GM12864 (cell line): ENCODE data around the gene ASPHD2.

Source experiments
- DNase-seq: peaks from one replicate; pipeline ENCODE4 v3.0.0-alpha.2; 2011; ENCODE audit warnings: low read depth
- H3K4me3 ChIP-seq: 2 replicates; pipeline ENCODE4 v1.5.1; 2011; ENCODE audit warnings: mild to moderate bottlenecking, low read depth, low read length, control low read depth
- TF ChIP-seq, protein P1 (sequence below): IDR thresholded peaks from 2 replicates; pipeline ENCODE4 v1.5.1; 2011; ENCODE audit warnings: low read depth, mild to moderate bottlenecking, moderate library complexity, low read length, control low read depth, inconsistent platforms; ENCODE audit errors: missing control alignments

Gene ASPHD2

DNA sequence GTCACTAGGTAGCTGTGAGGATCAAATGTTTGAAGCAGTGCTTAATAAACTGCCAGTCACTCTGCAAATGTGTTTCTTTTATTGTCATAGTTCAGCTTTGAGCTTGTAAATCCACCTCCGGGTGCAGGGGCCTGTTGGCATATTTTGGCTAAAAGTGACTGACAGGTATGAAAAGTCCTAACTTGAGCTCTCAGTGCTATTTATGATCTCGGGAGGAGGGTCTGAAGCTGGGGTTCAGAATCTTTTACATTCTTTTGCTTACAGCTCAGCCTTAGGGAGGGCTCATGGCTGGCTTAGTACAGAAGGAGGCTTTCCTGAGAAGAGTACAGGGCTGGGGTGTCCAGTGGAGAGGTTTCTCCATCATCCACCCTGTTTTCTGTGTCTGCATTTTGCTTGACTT lies 1.5 kb downstream of the ASPHD2 start:
- peak overlapping the region; percentile 80 for H3K4me3 ChIP-seq
- TF ChIP-seq, protein P1, sequence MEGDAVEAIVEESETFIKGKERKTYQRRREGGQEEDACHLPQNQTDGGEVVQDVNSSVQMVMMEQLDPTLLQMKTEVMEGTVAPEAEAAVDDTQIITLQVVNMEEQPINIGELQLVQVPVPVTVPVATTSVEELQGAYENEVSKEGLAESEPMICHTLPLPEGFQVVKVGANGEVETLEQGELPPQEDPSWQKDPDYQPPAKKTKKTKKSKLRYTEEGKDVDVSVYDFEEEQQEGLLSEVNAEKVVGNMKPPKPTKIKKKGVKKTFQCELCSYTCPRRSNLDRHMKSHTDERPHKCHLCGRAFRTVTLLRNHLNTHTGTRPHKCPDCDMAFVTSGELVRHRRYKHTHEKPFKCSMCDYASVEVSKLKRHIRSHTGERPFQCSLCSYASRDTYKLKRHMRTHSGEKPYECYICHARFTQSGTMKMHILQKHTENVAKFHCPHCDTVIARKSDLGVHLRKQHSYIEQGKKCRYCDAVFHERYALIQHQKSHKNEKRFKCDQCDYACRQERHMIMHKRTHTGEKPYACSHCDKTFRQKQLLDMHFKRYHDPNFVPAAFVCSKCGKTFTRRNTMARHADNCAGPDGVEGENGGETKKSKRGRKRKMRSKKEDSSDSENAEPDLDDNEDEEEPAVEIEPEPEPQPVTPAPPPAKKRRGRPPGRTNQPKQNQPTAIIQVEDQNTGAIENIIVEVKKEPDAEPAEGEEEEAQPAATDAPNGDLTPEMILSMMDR: no peak
- DNase-seq: no peak

DNA sequence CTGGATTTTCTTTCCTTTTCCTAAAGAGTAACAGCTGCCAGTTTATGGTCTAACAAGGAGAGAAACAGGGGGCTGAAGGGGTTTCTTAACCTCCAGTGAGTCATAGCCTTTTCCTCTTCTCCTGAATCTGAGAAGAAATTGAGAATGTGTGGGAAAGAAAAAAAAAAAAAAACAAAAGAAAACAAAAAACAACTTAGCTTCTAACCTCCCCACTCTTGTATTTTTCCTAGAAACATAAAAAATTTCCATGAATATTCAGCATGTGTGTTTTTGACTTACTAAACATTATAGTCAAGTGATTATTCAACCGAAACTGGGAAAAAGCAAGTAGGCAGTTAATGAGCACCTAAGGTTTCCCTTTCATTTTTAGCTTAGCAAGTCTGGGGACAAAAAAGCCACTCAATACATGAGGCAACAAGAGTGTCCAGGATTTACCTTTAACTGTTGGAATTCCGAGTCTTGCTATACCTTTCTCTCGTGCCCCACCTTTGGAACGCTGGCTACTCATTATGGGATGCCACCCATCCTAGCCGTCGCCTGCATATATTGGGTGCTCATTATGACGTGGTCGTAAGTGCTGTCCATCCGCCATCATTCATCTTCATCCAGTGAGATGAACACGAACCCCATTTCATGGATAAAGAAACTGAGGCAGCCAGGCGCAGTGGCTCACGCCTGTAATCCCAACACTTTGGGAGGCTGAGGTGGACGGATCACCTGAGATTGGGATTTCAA lies 2.4 kb downstream of the ASPHD2 start:
- no peak for DNase-seq
- H3K4me3 ChIP-seq: peak overlapping the region; percentile 80; the same call in 1 of the 2 replicates
- TF ChIP-seq, protein P1: no peak

DNA sequence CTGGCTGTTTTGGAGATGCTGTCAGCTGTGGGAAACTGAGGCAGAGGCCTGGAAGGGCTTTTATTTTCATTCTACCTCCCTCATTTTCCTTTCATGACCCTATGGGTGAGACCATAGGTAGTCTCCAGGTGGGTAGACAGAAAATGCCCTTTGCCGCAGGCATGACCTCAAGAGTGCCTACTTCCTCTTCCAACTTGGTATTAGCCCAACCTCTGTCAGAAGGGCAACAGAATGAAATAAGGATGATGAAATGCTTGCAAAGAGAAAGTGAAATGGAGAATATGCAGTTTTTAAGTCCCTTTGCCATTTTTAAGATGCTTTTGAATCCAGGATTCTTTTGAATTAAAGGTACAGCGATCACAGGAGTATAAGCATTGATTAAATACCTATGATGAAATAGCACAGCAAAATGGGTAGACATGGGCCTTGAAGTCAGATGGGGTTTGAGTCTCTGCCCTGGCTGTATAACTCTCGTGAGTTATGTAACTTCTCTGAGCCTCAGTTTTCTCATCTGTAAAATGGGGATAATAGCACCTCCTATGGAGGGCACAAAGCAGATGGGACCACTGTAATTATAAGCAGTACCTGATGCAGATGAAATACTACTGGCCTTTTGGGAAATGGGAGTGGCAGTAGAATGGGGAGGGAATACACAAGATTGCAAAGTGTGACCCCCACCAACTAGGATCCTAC lies 3.7 kb downstream of the ASPHD2 start:
- H3K4me3 ChIP-seq: no peak overlapping the region
- TF ChIP-seq, protein P1: no peak
- peak; percentile 66 for DNase-seq

DNA sequence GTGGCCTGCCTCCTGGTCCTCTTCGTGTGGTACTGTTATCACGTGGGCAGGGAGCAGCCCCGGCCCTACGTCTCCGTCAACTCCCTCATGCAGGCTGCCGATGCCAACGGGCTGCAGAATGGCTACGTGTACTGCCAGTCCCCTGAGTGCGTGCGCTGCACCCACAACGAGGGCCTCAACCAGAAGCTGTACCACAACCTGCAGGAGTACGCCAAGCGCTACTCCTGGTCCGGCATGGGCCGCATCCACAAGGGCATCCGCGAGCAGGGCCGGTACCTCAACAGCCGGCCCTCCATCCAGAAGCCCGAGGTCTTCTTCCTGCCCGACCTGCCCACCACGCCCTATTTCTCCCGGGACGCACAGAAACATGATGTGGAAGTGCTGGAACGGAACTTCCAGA lies 4.7 kb downstream of the ASPHD2 start:
- TF ChIP-seq, protein P1: no peak
- DNase-seq: no peak
- no peak overlapping the region for H3K4me3 ChIP-seq

DNA sequence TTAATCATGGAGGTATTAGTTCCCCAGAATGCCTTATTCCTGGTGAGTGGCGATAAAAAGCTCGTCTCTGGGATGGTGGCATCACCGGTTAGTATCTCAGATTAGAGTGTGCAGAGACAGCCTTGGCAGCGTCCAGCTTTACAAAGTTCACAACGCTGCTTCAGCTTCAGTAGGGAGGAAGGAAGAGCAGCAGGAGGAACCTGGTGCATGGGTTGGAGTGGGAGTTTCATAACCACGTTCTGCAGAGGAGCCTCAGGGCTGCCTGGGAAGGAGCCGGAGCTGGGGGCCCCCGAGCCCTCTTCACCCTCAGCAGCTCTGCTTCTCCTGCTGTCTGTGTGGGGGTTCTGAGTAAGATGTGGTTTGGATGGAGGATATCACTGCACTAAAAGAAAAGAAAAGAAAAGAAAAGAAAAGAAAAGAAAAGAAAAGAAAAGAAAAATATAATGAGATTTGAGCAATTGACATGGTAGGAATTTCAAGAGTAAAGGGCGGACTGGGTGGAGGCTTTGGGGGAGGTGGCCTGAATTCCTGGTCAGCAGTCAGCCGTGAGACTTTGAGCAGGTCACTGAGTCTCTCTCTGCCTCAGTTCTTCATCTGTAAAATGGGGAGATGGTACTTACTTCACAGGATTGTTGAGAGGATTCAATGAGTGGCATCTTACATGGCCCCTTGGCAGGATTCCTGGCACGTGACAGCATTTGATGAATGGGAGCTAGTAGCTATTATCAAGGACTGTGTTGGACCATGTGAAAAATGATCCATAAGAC lies 6.5 kb downstream of the ASPHD2 start:
- TF ChIP-seq, protein P1: no peak
- no peak for DNase-seq

DNA sequence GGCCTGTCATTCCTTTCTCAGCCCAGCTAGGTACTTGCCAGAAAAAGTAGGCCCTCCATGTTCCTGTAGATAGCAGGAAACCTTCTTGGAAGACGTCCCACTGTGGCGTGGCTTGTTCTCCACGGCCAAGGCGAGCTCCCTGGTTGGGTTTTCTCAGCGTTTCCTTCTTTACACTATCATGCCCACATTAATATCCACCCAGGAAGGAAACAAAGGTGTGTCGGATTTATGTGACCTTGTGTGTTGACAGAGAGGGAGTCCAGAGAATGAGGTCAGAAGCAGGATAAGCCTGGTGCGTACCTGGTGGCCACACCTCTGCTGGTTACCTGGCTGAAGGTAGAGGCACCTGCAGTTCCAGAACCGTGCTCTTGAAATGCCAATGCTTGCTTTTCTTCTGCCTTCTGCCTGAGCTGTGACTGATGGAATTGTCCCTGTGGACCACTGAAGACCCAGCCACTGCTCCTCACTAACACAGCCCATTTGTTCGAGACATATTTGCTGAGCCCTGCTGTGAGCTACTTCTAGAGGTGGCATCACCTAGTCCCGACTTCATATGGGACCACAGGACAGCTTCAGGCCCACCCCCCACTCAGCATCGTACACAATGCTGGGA lies 7.9 kb downstream of the ASPHD2 start:
- DNase-seq: no peak
- no peak overlapping the region for H3K4me3 ChIP-seq
- TF ChIP-seq, protein P1: no peak

More for the DNA sequence above, 6.5 kb downstream of the ASPHD2 start:
- no peak overlapping the region for H3K4me3 ChIP-seq
